PFSK-1 (cell line): ENCODE measurements around the gene VAV2.

Source experiments
- FOXP2 ChIP-seq: optimal IDR thresholded peaks from 2 replicates; pipeline ENCODE3; 2011; ENCODE audit warnings: borderline replicate concordance, control low read depth, inconsistent platforms; ENCODE audit not compliant: insufficient read depth; ENCODE audit errors: extremely low read length, extremely low read depth
- POLR2AphosphoS5 ChIP-seq: IDR thresholded peaks from 2 replicates; pipeline ENCODE4 v1.6.1; 2012; ENCODE audit warnings: low read depth, mild to moderate bottlenecking, control low read depth, low read length, moderate library complexity
- REST ChIP-seq, 2 experiments: IDR thresholded peaks; 2 replicates each; pipeline versions ENCODE4 v1.6.1 to v1.8.0; 2011 to 2012; ENCODE audit warnings: low read depth in 2 of 2, low read length in 2 of 2, control low read depth in 1 of 2, inconsistent platforms in 1 of 2, mild to moderate bottlenecking in 1 of 2, moderate library complexity in 1 of 2; ENCODE audit not compliant: insufficient read depth in 1 of 2
- SIN3A ChIP-seq: IDR thresholded peaks from 2 replicates; pipeline ENCODE4 v1.6.1; 2012; ENCODE audit warnings: mild to moderate bottlenecking, low read length, moderate library complexity, borderline replicate concordance; ENCODE audit not compliant: insufficient read depth
- TAF1 ChIP-seq: IDR thresholded peaks from 2 replicates; pipeline ENCODE4 v1.6.1; 2012; ENCODE audit warnings: low read length, control low read depth, borderline replicate concordance; ENCODE audit not compliant: insufficient read depth

The VAV2 gene

GRCh38 chr9:133803028-133803585, 189.0 kb downstream of the VAV2 start:
- TF ChIP-seq SIN3A, result no peak
- no peak for TF ChIP-seq POLR2AphosphoS5
- no peak for TF ChIP-seq REST (IDR thresholded peaks at IDR 0.05; ENCODE audit: insufficient read depth in 1 of 2, low read depth in 2 of 2, low read length in 2 of 2)
- TF ChIP-seq FOXP2, result no peak
- TF ChIP-seq TAF1, result no peak

GRCh38 chr9:133801739-133802138, 190.4 kb downstream of the VAV2 start:
- TF ChIP-seq SIN3A (no peak), TAF1 (no peak), POLR2AphosphoS5 (no peak)

GRCh38 chr9:133800266-133800665, 191.9 kb downstream of the VAV2 start:
- TF ChIP-seq REST (IDR thresholded peaks at IDR 0.05; ENCODE audit: insufficient read depth in 1 of 2, low read depth in 2 of 2, low read length in 2 of 2) (no peak), TAF1 (no peak), FOXP2 (no peak), POLR2AphosphoS5 (no peak), SIN3A (no peak)

- TF ChIP-seq POLR2AphosphoS5, result no peak
- TF ChIP-seq SIN3A, result no peak
- TF ChIP-seq FOXP2, result no peak
These were observed 192.4 kb downstream of the VAV2 start for GRCh38 chr9:133799716-133800115.

- TF ChIP-seq TAF1 (no peak), SIN3A (no peak), POLR2AphosphoS5 (no peak), REST (IDR thresholded peaks at IDR 0.05; ENCODE audit: insufficient read depth in 1 of 2, low read depth in 2 of 2, low read length in 2 of 2) (no peak), FOXP2 (no peak)
These were observed 193.0 kb downstream of the VAV2 start for GRCh38 chr9:133799106-133799505.

GRCh38 chr9:133798160-133798559, 194.0 kb downstream of the VAV2 start:
- no peak for TF ChIP-seq REST (IDR thresholded peaks at IDR 0.05; ENCODE audit: insufficient read depth in 1 of 2, low read depth in 2 of 2, low read length in 2 of 2)
- TF ChIP-seq SIN3A, result no peak
- TF ChIP-seq FOXP2, result no peak
- TF ChIP-seq POLR2AphosphoS5, result no peak
- TF ChIP-seq TAF1, result no peak
